Thyroid gland (tissue), 4 donors: ENCODE results near the gene LSM2. TPM values are rescaled to one million over a fixed set of nuclear protein-coding genes. Genes with fewer than 3 reads are reported as not detected.
"Not testable (repeated sequence)": the region's sequence is repeated elsewhere in the genome, so short reads cannot be mapped to it uniquely, and the experiment has no call there.

ENCODE experiments used
- DNase-seq, 2 donors: peaks; one replicate each; pipeline ENCODE4 v3.0.0-alpha.2; 2019
- H3K27ac ChIP-seq, 3 donors: fragments of 200-600 bp; sonication (generic); 1 replicate in 2 of 3; 2 replicates in 1 of 3; pipeline ENCODE4 v1.5.1; 2016 to 2019; ENCODE audit warnings: mild to moderate bottlenecking in 1 of 3, moderate library complexity in 1 of 3
- H3K27me3 ChIP-seq: fragments of 200-600 bp; sonication (generic); one replicate; pipeline ENCODE4 v1.5.1; 2019
- H3K36me3 ChIP-seq, 2 donors: fragments of 200-600 bp; sonication (generic); one replicate each; pipeline ENCODE4 v1.5.1; 2016 to 2019
- H3K4me1 ChIP-seq, 2 donors: fragments of 200-600 bp; sonication (generic); one replicate each; pipeline ENCODE4 v1.5.1; 2017 to 2019
- H3K4me3 ChIP-seq, 3 donors: fragments of 200-600 bp; sonication (generic); replicated peaks in 1 of 3; 1 replicate in 2 of 3; 2 replicates in 1 of 3; pipeline ENCODE4 v1.5.1; 2016; ENCODE audit warnings: mild to moderate bottlenecking in 1 of 3
- H3K9me3 ChIP-seq: fragments of 200-600 bp; sonication (generic); one replicate; pipeline ENCODE4 v1.5.1; 2017
- POLR2A ChIP-seq, 2 donors: fragments of 450-650 bp; IDR thresholded peaks; one replicate each; pipeline ENCODE4 v1.6.1; 2017; ENCODE audit warnings: antibody characterized with exemption in 2 of 2, mild to moderate bottlenecking in 2 of 2, moderate library complexity in 1 of 2
- WGBS, 2 donors: methylation state at CpG; one replicate each; pipeline ENCODE4 v1.1.5; 2017; 5-methylcytosine and 5-hydroxymethylcytosine counted together
- intact Hi-C: fragments of 100-400 bp; cut with DNase I; formaldehyde crosslinking; loops from one replicate; pipeline ENCODE4 v1.15.1; 2023
- total RNA-seq, 4 donors: library from RNA; depleted of rRNA; stranded (reverse); fragments of >200 nt; gene quantifications; one replicate each; pipeline ENCODE4 v1.2.3, GENCODE V29; 2016
- TF ChIP-seq, protein P1 (sequence below), 6 experiments: fragments of 200-600 bp in 3 of 6; fragments of 450-650 bp in 3 of 6; sonication (generic) in 3 of 6; IDR thresholded peaks; one replicate each; pipeline ENCODE4 v1.5.1; 2016 to 2019; ENCODE audit warnings: antibody characterized with exemption in 6 of 6, mild to moderate bottlenecking in 2 of 6, inconsistent platforms in 1 of 6, moderate library complexity in 1 of 6

The LSM2 gene
- total RNA-seq, 4 donors from 2014 or later, result 29.2 to 48.4 (median 36.5) TPM

DNA sequence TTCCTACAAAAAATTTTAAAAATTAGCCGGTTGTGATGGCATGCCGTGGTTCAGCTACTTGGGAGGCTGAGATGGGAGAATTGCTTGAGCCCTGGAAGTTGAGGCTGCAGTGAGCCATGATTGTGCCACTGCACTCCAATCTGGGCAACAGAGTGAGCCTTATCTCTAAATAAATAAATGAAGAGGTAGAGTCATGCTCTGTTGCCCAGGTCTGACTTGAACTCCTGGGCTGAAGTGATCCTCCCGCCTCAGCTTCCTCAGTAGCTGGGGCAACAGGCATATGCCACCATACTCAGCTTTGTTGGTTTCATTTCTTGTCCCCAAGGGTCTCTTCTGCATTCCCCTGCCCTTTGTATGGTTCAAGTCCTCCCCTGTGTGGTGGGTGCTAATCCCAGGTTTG, 37.7 kb upstream of the LSM2 start:
- Histone ChIP-seq H3K36me3 (peaks cover 9 to 11% of the 10 kb centered on the region in 2 donors), H3K27ac (no peak overlapping the region), H3K9me3 (no peaks in the 10 kb centered on the region), H3K4me1 (no peaks in the 10 kb centered on the region), H3K27me3 (no peaks in the 10 kb centered on the region), H3K4me3 (no peak overlapping the region)
- intact Hi-C loops, result no loop called here
- no peak for DNase-seq
- no peak for TF ChIP-seq POLR2A (IDR thresholded peaks at IDR 0.05)
- TF ChIP-seq, protein P1, sequence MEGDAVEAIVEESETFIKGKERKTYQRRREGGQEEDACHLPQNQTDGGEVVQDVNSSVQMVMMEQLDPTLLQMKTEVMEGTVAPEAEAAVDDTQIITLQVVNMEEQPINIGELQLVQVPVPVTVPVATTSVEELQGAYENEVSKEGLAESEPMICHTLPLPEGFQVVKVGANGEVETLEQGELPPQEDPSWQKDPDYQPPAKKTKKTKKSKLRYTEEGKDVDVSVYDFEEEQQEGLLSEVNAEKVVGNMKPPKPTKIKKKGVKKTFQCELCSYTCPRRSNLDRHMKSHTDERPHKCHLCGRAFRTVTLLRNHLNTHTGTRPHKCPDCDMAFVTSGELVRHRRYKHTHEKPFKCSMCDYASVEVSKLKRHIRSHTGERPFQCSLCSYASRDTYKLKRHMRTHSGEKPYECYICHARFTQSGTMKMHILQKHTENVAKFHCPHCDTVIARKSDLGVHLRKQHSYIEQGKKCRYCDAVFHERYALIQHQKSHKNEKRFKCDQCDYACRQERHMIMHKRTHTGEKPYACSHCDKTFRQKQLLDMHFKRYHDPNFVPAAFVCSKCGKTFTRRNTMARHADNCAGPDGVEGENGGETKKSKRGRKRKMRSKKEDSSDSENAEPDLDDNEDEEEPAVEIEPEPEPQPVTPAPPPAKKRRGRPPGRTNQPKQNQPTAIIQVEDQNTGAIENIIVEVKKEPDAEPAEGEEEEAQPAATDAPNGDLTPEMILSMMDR (IDR thresholded peaks at IDR 0.05), result no peak
- 84 to 90% methylated on average over 3 of the region's 3 CpGs for WGBS, 2 donors

DNA sequence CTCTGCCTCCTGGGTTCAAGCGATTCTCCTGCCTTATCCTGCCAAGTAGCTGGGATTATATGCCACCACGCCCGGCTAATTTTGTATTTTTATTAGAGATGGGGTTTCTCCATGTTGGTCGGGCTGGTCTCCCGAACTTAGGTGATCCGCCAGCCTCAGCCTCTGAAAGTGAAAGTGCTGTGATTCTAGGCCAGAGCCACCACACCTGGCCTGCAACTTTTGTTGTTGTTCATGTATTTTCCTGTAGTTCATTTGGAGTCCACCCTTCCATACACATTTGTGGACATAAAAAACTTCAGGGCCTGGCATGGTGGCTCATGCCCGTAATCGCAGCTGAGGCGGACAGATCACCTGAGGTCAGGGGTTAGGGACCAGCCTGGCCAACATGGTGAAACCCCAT, 35.3 kb upstream of the LSM2 start:
- no peaks in the 10 kb centered on the region for H3K27me3 ChIP-seq
- DNase-seq, result no peak
- no peak overlapping the region for H3K27ac ChIP-seq
- peaks cover 13 to 17% of the 10 kb centered on the region in 2 donors for H3K4me1 ChIP-seq
- intact Hi-C loops, result no loop called here
- WGBS, 2 donors, result 93 to 96% methylated on average over 9 of the region's 9 CpGs
- H3K9me3 ChIP-seq, result no peaks in the 10 kb centered on the region
- no peak for TF ChIP-seq POLR2A (IDR thresholded peaks at IDR 0.05)
- TF ChIP-seq, protein P1 (IDR thresholded peaks at IDR 0.05), result no peak
- no peak overlapping the region for H3K4me3 ChIP-seq
- peaks cover 32 to 33% of the 10 kb centered on the region in 2 donors for H3K36me3 ChIP-seq

DNA sequence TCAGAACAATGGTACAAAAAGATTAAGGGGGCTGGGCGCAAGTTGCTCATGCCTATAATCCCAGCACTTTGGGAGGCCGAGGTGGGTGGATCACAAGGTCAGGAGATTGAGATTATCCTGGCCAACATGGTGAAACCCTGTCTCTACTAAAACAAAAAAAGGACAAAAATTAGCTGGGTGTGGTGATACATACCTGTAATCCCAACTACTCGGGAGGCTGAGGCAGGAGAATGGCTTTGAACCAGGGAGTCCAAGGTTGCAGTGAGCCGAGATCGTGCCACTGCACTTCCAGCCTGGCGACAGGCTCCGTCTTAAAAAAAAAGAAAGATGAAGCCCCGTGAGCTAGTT, 33.0 kb upstream of the LSM2 start:
- H3K36me3 ChIP-seq, result peaks cover 32 to 33% of the 10 kb centered on the region in 2 donors
- H3K4me3 ChIP-seq, H3K27me3 ChIP-seq, DNase-seq, H3K9me3 ChIP-seq, H3K27ac ChIP-seq: not testable (repeated sequence)
- WGBS, 2 donors, result 91 to 92% methylated on average over 8 of the region's 8 CpGs
- peaks cover 29 to 30% of the 10 kb centered on the region in 2 donors for H3K4me1 ChIP-seq
- intact Hi-C loops, result loop anchor here (10.0 kb wide), 1 partner anchor 115 kb away; the partner anchor contains the start of genes DDAH2, LY6G6C and MPIG6B

DNA sequence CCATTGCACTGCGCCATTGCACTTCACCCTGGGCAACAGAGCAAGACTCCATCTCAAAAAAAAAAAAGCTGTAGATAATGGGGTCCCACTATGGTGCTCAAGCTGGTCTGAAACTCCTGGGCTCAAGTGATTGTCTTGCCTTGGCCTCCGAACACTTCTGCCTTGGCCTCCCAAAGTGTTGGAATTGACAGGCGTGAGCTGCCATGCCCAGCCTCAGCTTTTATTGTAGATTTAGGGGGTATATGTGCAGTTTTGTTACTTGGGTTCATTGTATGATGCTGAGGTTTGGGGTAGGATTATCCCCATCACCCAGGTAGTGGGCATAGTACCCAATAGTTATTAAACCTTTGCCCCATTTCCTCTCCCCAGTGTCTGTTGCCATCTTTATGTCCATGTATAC, 32.2 kb upstream of the LSM2 start:
- H3K36me3 ChIP-seq, result peaks cover 32 to 33% of the 10 kb centered on the region in 2 donors
- H3K4me3 ChIP-seq, result no peak overlapping the region
- no peaks in the 10 kb centered on the region for H3K9me3 ChIP-seq
- no peaks in the 10 kb centered on the region for H3K27me3 ChIP-seq
- H3K4me1 ChIP-seq, result peaks cover 29 to 30% of the 10 kb centered on the region in 2 donors
- WGBS, 2 donors, result 90 to 97% methylated on average over 3 of the region's 3 CpGs
- intact Hi-C loops, result loop anchor here (10.0 kb wide), 1 partner anchor 114 kb away; the partner anchor contains the start of genes DDAH2, LY6G6C and MPIG6B
- no peak for DNase-seq
- TF ChIP-seq, protein P1 (IDR thresholded peaks at IDR 0.05), result no peak
- no peak for TF ChIP-seq POLR2A (IDR thresholded peaks at IDR 0.05)
- H3K27ac ChIP-seq, result no peak overlapping the region

DNA sequence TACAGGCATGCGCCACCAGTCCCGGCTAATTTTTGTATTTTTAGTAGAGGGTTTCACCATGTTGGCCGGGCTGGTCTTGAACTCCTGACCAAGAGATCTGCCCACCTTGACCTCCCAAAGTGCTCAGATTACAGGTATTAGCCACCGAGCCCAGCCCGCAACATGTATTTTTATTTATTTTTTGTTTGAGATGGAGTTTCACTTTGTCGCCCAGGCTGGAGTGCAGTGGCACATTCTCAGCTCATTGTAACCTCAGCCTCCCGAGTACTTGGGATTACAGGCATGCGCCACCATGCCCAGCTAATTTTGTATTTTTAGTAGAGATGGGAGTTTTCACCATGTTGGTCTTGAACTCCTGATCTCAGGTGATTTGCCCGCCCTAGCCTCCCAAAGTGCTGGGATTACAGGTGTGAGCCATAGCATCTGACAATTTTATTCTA, 31.4 kb upstream of the LSM2 start:
- H3K4me1 ChIP-seq, result peaks cover 29 to 30% of the 10 kb centered on the region in 2 donors
- H3K36me3 ChIP-seq, result peaks cover 32 to 33% of the 10 kb centered on the region in 2 donors

DNA sequence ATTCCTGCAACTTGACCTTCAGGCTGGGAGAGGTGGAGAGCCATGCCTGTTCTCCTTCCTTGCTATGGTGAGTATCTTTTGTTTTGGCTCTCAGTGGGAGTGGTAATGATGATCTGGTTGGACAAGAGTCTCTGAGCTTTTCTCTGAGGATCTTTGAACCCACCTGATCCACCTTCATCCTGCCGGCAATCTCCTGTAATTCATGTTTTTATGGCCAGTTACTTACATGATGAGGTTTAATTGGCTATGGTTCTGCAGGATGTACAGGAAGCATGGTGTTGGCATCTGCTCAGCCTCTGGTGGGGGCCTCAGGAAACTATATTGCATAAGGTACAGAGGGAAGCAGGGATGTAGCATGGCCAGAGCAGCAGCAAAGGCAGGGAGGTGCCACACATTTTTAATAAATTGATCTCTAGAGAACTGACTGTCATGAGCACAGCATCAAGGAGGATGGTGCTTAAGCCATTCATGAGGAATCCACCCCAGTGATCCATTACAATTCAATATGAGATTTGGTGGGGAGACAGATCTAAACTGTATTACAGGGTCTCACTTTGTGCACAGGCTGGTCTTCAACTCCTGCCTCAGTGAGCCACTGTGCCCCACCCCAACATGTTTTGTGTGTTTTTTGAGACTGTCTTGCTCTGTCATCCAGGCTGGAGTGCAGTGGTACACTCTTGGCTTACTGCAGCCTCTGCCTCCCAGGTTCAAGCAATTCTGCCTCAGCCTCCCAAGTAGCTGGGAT, 30.8 kb upstream of the LSM2 start:
- Histone ChIP-seq H3K36me3 (peaks cover 32 to 33% of the 10 kb centered on the region in 2 donors), H3K9me3 (no peaks in the 10 kb centered on the region), H3K27me3 (no peaks in the 10 kb centered on the region), H3K27ac (peak overlapping the region in 2 of 3 donors; percentile 92 to 100), H3K4me3 (no peak overlapping the region), H3K4me1 (peaks cover 29 to 30% of the 10 kb centered on the region in 2 donors)
- DNase-seq, result no peak
- intact Hi-C loops, result loop anchor here (10.0 kb wide), 1 partner anchor 113 kb away; the partner anchor contains the start of genes DDAH2, LY6G6C and MPIG6B
- TF ChIP-seq, protein P1 (IDR thresholded peaks at IDR 0.05), result no peak
- TF ChIP-seq POLR2A (IDR thresholded peaks at IDR 0.05), result no peak
- WGBS, 2 donors, result 20 to 35% methylated on average over 1 of the region's 1 CpG

More for the DNA sequence above, 31.4 kb upstream of the LSM2 start:
- not testable (repeated sequence) for H3K4me3 ChIP-seq, H3K27me3 ChIP-seq, H3K9me3 ChIP-seq, DNase-seq
- H3K27ac ChIP-seq, result peak overlapping the region in 1 of 3 donors; percentile 11
- 84 to 89% methylated on average over 9 of the region's 9 CpGs for WGBS, 2 donors
- intact Hi-C loops, result loop anchor here (10.0 kb wide), 1 partner anchor 113 kb away; the partner anchor contains the start of genes DDAH2, LY6G6C and MPIG6B
